Measurements from ENCODE around the gene UBE2F. TPM values are rescaled to one million over a fixed set of nuclear protein-coding genes. Genes with fewer than 3 reads are reported as not detected.

UBE2F gene, protein sequence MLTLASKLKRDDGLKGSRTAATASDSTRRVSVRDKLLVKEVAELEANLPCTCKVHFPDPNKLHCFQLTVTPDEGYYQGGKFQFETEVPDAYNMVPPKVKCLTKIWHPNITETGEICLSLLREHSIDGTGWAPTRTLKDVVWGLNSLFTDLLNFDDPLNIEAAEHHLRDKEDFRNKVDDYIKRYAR
- 100 to 1,000 TPM in 1 of 9 donors, 10 to 100 TPM in 8; 37.9 to 101 (median 56.1) TPM for total RNA-seq
- polyA plus RNA-seq, result 100 to 1,000 TPM in 1 of 3 donors, 10 to 100 TPM in 2; 26.8 to 101 (median 38.2) TPM
- long read RNA-seq, donor 1, transcript UBE2F-201 (10 exons, 2,009 nt), result major isoform, 9 of 11 reads
- long read RNA-seq, donor 1, partial matches to known transcripts, result 0 of 11 reads
- long read RNA-seq, donor 1, other reads (novel, unspliced or antisense), result 0 of 11 reads
- long read RNA-seq, donor 2, transcript UBE2F-201 (10 exons, 2,009 nt), result major isoform, 8 of 9 reads
- long read RNA-seq, donor 2, partial matches to known transcripts, result 0 of 9 reads
- long read RNA-seq, donor 2, other reads (novel, unspliced or antisense), result 0 of 9 reads
- long read RNA-seq, donor 3, transcript UBE2F-201 (10 exons, 2,009 nt), result major isoform, 6 of 9 reads
- long read RNA-seq, donor 3, partial matches to known transcripts, result 0 of 9 reads
- long read RNA-seq, donor 3, other reads (novel, unspliced or antisense), result 0 of 9 reads
- long read RNA-seq, donor 4, transcript UBE2F-201 (10 exons, 2,009 nt), result major isoform, 29 of 42 reads
- long read RNA-seq, donor 4, partial matches to known transcripts, result 4 of 42 reads
- long read RNA-seq, donor 4, other reads (novel, unspliced or antisense), result 3 of 42 reads
- long read RNA-seq, donor 5, transcript UBE2F-201 (10 exons, 2,009 nt), result major isoform, 53 of 62 reads
- long read RNA-seq, donor 5, partial matches to known transcripts, result 5 of 62 reads
- long read RNA-seq, donor 5, other reads (novel, unspliced or antisense), result 3 of 62 reads
- long read RNA-seq, donor 6, transcript UBE2F-201 (10 exons, 2,009 nt), result major isoform, 18 of 24 reads
- long read RNA-seq, donor 6, partial matches to known transcripts, result 3 of 24 reads
- long read RNA-seq, donor 6, other reads (novel, unspliced or antisense), result 3 of 24 reads
- long read RNA-seq, donor 7, transcript UBE2F-201 (10 exons, 2,009 nt), result major isoform, 5 of 5 reads
- long read RNA-seq, donor 7, partial matches to known transcripts, result 0 of 5 reads
- long read RNA-seq, donor 7, other reads (novel, unspliced or antisense), result 0 of 5 reads
- long read RNA-seq, donor 8, transcript UBE2F-201 (10 exons, 2,009 nt), result major isoform, 7 of 9 reads
- long read RNA-seq, donor 8, partial matches to known transcripts, result 0 of 9 reads
- long read RNA-seq, donor 8, other reads (novel, unspliced or antisense), result 0 of 9 reads
- long read RNA-seq, donor 9, transcript UBE2F-201 (10 exons, 2,009 nt), result major isoform, 10 of 10 reads
- long read RNA-seq, donor 9, partial matches to known transcripts, result 0 of 10 reads
- long read RNA-seq, donor 9, other reads (novel, unspliced or antisense), result 0 of 10 reads
- long read RNA-seq, donor 10, transcript UBE2F-201 (10 exons, 2,009 nt), result major isoform, 6 of 7 reads
- long read RNA-seq, donor 10, partial matches to known transcripts, result 0 of 7 reads
- long read RNA-seq, donor 10, other reads (novel, unspliced or antisense), result 0 of 7 reads

- intact Hi-C loops (cut with DNase I), result loop anchor here in 1 of 2 donors (5.0 kb wide), 1 partner anchor 95 kb away; the partner anchor contains the start of gene SCLY
- 0 to 1% (median 0%) methylated on average over 1 to 123 of the region's 123 CpGs for WGBS, 4 donors
- H3K27ac ChIP-seq, result peak within 1 kb of the TSS in 4 of 5 donors; percentile 40 to 92 (median 68)
- no peaks in the 10 kb centered on the region for H3K27me3 ChIP-seq
- H3K9me3 ChIP-seq (replicated peaks in 1 of 3), result peaks cover 0 to 3% (median 0%) of the 10 kb centered on the region in 3 donors
- peaks cover 18 to 26% of the 10 kb centered on the region in 2 donors for H3K4me1 ChIP-seq (replicated peaks in 1 of 2)
- no peaks in the 10 kb centered on the region for H3K36me3 ChIP-seq (replicated peaks in 1 of 2)
- peak in 1 of 6 experiments; percentile 8 for TF ChIP-seq CTCF (IDR thresholded peaks at IDR 0.05)
- TF ChIP-seq POLR2A (IDR thresholded peaks at IDR 0.05), result peak; percentile 74 to 89
- H3K4me3 ChIP-seq, result peak within 1 kb of the TSS; percentile 45 to 78 (median 68)
- peak; percentile 97 to 98 (median 98) for DNase-seq
Observed at GRCh38 chr2:237966565-237967462, at the start of gene UBE2F. TSS of gene UBE2F (plus strand) at chr2:237967014. CDS start at chr2:237973108, 6,094 bp downstream.

GRCh38 chr2:237917696-237918374 lies 49.0 kb upstream of the UBE2F start:
- WGBS, 4 donors, result 88 to 93% (median 91%) methylated on average over 5 of the region's 5 CpGs
- no peaks in the 10 kb centered on the region for H3K27me3 ChIP-seq
- no peak overlapping the region for H3K4me3 ChIP-seq
- no peaks in the 10 kb centered on the region for H3K36me3 ChIP-seq (replicated peaks in 1 of 2)
- H3K9me3 ChIP-seq (replicated peaks in 1 of 3), result no peaks in the 10 kb centered on the region
- intact Hi-C loops (cut with DNase I), result no loop called here
- DNase-seq, result no peak
- no peak overlapping the region for H3K27ac ChIP-seq
- TF ChIP-seq CTCF (IDR thresholded peaks at IDR 0.05) (no peak), POLR2A (IDR thresholded peaks at IDR 0.05) (no peak)
- peaks cover 0 to 1% of the 10 kb centered on the region in 2 donors for H3K4me1 ChIP-seq (replicated peaks in 1 of 2)

- 57 to 74% (median 63%) methylated on average over 5 to 6 of the region's 6 CpGs for WGBS, 4 donors
- TF ChIP-seq POLR2A (IDR thresholded peaks at IDR 0.05) (no peak), CTCF (IDR thresholded peaks at IDR 0.05) (no peak)
- intact Hi-C loops (cut with DNase I), result no loop called here
- Histone ChIP-seq H3K27me3 (no peaks in the 10 kb centered on the region), H3K4me3 (no peak overlapping the region), H3K27ac (no peak overlapping the region), H3K4me1 (replicated peaks in 1 of 2) (peaks cover 0 to 9% of the 10 kb centered on the region in 2 donors), H3K36me3 (replicated peaks in 1 of 2) (no peaks in the 10 kb centered on the region), H3K9me3 (replicated peaks in 1 of 3) (no peaks in the 10 kb centered on the region)
- DNase-seq, result no peak
Observed at GRCh38 chr2:237919593-237919992, 47.2 kb upstream of the UBE2F start.

All from adrenal gland (tissue), 19 donors.